NCI-H1417 treated with DMSO at 0.1 percent for 48 hours (cell line): ENCODE results near the gene EMC8.

Experiments
- DNase-seq: peaks from one replicate; lab custom pipeline; 2025; lab: John Stamatoyannopoulos, UW

Gene EMC8

GRCh38 chr16:85729452-85730185, 69.7 kb downstream of the EMC8 start:
- no peak for DNase-seq

- DNase-seq = no peak
Measured at GRCh38 chr16:85728879-85729278, 70.5 kb downstream of the EMC8 start.
